HG03139 (cell line): ENCODE results near the gene CFAP54.

Source experiments
- ATAC-seq: cut with Tn5 transposase; IDR thresholded peaks from one replicate; pipeline ENCODE4 v1.9.1; 2021; ENCODE audit not compliant: unreplicated experiment

CFAP54 gene

DNA sequence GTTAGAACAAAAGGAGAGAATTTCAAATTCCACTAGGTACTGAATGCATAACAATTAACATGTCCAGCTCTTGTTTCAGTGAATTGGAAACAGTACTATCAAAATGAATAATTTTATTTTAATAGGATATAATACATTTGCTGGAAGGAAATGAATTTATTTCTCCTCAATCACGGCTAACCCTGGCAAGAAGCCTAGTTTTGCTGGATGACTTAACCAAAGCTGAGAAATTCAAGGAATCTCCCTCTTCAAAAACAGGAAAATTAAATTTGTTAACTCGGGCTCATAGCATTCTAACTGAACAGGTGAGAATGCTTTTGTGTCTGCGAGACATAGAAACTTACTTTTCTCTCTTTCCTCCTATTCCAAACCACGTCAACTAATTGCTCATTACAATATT is 254.2 kb downstream of the CFAP54 start:
- ATAC-seq: no peak

DNA sequence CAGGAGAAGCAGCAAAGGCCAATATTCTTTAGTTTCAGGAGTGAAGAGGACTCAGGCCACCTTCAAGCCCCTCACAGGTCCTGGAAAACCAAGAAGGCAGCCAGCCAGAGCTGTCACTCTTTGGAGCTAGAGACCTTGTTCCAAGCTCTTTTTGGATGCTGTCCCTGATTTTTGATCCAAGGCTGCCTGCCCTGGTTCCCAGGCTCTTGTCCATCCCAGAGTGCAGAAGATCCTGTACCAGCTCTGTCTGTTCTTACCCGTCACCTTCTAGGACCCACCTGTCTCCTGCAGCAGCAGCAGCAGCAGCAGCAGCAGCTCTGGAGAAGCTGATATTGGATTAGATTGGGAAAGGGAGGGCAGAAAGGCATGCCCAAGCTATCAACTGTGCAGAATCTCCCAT is 260.6 kb downstream of the CFAP54 start:
- no peak for ATAC-seq

DNA sequence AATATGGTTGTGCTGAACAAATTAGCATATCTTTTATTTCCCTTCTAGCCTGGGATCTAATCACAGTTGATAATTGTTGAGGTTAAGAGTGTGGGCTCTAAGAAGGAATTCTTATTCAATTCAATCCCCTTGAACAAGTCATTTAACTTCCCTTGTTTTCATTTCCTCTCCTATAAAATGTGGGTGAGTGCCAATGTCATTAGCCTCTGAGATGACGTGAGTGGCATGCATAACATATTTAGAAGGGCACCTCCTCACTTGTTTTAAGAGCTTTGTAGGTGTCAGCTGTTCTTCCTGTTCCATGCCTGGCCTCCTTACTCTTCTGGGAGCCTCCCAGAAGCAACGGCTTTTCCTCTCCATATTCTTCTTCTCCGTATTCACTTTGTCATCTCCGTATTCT is 262.2 kb downstream of the CFAP54 start:
- ATAC-seq: no peak

DNA sequence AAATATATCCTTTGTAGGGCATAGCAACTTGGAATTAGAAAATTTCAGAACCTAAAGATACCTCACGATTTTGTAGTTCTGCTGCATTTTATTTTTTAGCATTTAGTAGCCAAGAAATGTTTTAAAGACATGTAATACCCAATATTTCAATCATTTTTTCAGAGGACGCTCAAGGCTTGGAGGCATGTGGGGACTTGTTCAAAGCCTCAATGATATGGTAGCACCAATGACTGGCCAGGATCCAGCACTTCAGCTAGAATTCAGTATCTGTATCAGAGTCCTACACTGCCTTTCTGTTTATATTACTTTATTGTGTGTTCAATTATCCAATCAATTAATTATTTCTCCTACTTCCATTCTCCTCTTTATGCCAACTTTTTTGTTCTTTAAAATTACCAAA is 262.8 kb downstream of the CFAP54 start:
- no peak for ATAC-seq

DNA sequence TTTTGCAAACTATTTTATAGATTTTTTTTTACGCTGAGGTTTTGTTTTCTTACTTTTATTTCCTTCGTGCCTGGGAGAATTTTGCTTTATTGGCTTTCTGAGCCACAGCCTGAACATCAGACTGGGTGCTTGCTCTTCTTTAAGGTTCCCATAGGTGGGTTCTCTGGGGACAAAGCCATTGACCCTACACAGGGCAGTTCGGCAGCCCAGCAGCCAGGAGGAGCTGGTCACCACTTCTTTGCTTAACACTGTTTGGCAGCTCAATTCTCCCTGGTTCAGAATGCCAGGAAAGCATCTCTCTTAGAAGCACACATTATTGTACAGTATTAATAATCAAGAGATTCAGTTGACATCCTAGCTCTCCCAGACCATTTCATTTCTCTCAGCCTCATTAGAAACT is 276.9 kb downstream of the CFAP54 start:
- ATAC-seq: no peak

DNA sequence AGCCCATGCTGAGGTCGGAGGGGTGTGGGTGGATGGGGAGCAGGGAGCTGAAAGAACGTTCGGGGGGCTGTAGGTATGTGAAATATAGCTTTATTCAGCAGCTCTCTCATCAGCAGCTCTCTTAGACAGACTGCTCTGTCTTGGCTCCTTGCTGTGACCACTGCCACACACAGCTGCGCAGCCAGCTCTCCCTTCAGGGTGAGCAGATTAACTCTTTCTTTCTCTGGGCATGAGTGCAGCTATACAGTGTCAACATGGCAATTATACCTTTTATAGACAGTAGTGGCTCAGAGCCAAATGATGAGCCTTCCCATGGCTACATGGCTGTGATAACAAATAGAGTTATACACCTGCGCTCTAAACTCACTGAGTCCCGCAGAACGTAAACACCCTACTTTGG is 280.0 kb downstream of the CFAP54 start:
- no peak for ATAC-seq

DNA sequence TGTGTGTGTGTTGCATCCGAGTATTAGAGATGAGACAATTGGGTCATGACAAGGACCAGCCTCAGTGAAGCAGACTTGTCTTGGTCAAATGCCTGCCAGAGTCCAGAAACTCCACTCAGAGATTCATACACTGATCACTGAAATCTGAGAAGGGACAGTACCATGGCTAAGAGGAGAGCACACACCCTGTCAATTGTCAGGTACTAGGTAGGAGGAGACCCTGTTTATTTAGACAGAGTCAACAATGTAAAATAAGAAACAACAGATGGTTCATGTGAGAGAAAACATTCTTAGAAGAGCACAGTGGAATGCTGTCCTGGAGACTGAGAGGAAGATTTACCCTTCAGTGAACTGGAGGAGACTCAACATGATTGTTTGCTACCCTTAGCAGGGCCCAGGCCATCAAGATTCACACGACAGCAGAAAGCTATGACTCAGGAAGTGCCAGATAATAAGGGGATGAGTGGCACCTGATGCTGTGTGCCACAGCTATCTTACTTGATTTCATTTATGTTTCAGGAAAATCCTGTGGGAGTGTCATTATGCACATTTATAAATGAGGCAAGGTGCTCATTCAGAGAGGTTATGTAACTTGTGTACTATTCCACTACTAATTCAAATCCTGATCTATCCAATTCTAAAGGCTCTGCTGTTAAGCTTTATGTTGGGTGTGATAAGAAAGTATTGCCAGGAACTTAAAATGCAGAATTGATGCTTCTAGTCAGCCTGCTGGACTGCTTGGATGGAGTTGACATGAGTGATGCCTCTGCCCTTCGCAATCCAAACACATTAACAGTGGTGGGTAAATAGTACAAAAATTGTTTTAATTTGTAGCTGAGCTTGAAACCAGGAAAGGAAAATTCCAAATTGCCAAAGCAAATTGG is 281.1 kb downstream of the CFAP54 start:
- ATAC-seq: no peak

DNA sequence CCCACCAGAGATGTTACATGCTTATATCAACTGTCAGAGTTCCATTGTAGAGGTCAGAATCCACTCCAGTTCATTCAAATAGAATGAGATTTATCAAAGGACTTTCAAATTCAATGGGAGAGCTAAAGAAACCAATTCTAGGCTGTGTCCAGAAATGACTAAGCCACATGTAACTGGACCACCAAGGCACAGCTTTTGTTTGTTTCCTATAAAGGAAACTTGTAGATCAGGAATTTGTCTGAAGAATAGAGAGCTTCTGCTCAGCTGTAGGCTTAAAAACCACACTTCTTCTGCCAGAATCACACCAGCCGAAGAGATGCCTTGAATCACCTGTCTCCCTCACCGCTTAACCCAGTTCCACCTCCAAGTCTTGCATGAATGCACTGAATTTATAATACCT is 283.7 kb downstream of the CFAP54 start:
- no peak for ATAC-seq

DNA sequence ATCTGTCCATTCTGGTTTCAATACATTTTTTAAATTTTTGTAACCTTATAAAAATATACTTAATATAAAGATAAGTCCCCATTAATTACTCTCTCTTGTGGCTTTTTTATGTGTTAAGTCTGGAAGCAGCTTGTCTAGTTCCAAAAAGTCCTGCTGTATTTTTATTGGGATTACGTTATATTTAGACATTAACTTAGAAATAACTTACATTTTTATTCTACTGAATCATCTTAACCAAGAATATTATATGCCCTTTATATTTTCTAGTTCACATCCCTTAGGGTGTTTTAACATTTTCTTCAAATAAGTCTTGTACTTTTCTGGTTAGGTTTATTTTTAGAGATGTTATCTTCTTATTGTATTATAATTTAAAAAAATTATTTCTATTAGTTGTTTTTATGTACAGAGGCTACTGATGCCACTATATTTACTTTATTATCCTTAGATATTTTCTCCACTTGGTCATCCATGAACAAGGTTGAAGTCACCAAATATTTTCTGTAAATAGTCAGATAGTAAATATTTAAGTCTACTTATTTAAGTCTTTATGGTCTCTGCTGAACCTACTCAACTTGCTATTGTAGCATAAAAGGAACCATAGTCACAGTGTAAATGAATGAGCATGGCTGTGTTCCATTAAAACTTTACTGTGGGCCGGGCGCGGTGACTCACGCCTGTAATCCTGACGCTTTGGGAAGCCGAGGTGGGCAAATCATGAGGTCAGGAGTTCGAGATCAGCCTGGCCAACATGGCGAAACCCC is 285.3 kb downstream of the CFAP54 start:
- no peak for ATAC-seq

DNA sequence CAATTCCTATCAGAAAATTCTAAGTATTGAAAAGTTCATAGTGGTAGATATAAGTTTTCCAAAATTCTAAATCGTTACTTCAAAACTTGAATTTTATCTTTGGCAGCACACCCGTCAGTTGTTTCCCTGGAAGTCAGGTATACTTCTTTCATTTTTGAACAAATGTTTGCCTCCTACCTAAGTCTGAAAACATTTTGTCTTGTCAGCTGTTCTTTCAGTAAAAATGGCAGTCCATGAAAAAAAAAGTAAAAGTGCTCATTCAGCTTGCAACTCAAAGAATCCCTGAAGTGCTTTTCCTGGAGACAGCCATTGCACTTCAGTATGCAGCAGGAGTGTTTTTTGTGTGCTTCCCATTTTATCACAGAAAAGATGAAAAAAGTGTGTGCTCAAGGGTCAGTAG is 287.5 kb downstream of the CFAP54 start:
- no peak for ATAC-seq

DNA sequence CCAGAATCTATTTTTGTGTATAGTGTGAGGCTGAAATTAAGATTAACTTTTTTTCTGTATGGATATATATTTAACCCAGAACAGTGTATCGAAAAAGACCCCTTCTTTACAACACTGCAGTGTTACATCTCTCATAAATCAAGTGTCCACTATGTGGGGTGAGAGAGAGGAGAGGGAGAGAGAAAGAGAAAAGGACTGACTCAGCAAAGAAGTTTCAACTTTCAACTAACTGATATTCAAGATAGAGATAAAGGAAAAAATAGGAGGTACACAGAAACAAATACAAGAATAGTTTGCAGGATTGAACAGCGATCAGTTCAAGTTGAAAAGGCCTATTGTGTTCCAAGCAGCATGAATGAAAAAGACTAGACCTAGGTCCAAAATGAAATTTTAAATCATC is 291.0 kb downstream of the CFAP54 start:
- no peak for ATAC-seq

DNA sequence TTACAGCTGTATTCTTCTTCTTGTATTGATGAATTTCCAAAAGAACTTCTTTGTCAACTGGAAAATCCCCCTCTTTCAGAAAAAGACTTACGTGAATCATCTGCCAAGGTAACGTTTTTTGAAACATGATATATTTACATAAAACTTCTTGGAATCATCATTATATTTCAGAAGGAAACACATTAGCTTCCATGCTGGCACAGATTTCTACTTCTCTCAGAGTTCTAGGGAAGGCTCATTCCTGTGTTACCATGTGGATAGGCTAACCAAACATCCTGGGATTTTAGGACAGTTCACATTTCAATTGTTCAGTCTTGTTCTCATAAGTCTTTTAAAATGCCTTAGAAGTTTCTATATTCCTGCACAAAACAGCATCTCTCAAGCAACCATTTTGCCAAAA is 297.4 kb downstream of the CFAP54 start:
- ATAC-seq: no peak

DNA sequence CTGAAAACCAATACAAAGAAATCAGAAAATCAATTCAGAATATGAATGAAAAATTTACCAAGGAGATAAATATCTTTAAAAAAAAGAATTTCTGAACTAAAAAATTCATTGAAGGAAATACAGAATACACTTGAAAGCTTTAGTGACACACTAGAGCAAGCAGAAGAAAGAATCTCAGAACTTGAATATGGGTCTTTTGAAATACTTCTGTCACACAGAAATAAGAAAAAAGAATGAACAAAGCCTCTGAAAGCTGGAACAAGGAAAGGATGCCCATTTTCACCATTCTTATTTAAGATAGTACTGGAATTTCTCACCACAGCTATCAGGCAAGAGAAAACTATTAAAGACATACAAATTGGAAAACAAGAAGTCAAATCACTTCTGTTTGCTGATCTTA is 314.6 kb downstream of the CFAP54 start:
- ATAC-seq: no peak

DNA sequence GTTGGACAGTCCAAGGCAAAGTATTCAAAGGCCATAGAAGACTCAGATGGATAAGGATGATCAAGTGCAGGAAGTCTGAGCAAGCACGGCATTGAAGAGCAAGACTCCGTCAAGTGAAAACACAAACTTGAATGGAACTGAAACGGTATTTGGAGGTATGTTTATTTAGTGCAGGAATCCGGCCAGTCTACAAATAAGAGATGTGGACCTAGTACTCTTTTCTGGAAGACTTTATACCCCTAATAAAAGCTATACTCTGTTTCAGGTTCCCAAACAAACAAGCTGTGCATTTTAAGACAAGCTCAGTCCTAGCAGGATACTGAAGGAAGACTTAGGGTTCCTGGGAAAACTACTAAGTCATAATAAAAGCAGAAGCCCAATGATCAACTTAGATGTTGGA is 316.9 kb downstream of the CFAP54 start:
- ATAC-seq: no peak

DNA sequence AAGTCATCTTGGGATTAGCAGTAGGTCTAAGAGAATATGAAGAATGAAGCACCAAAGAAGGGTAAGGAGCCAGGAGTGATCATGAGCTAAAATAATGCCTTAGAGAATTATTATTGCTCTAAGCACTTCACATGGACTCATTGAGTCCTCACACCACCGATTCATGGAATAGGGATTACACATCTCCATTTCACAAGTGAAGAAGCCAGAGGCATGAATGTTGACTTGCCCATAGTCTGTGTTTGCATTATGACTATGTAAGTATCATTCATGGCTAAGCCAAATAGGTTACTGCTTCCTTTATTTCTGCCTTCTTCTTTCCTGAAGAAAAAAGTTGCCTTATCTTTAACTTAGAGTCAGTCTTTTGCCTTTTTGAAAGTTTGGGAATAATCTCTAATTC is 318.4 kb downstream of the CFAP54 start:
- ATAC-seq: no peak

DNA sequence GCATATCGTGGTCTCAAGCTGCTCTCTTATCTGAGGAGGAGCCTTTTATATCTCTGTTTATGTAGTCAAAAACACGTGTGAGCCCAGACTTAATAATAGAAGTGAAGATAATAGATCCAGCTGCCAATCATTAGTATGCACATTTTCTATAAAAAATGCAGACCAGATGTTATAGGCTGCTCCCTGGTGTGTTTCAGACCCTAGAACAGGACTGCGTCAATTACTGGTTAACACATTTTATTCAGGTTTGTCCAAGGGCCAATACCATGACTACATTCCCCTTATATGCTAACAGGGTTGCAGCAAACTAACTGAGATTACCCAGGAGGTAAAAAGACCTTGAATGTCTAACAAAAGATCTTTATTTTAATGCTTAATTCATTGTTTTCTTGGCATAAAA is 319.2 kb downstream of the CFAP54 start:
- no peak for ATAC-seq

DNA sequence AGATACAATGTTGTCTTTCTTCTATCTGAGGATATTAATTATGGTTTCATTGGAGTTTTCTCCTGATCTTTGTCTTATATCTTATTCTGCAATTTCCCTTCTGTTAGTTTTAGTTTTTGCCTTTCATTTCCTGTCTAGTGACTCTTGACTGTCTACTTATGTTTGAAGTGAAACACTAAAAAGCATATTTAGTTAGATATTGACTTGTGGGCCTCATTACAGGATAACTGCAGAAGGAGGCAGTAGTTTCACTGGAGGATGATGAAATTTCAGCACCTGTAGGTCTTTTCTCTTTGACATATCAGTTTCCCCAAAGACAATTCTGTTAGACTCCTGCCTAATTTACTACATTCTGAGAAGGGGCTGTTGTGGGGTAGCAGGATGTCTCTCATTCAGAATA is 320.1 kb downstream of the CFAP54 start:
- ATAC-seq: peak; percentile 48

DNA sequence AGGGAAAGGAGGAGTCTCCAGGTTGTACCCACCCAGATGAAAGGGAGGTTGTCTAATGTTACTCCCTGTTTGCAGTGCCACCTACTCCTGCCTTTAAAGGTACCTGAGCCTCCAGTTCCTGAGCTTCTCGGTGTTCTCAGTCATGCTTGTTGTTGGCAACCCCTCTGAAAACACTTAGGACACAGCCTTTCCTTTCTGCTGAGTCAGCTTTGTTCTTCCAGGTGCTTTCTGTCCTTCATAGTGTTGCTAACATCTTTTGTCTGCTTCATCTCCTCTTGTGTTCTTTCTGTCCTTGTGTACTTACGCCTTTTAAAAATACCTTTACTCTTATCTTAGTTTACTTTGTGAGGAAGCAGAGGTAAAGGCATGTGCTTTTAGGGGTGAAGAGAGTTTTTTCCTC is 320.7 kb downstream of the CFAP54 start:
- no peak for ATAC-seq

DNA sequence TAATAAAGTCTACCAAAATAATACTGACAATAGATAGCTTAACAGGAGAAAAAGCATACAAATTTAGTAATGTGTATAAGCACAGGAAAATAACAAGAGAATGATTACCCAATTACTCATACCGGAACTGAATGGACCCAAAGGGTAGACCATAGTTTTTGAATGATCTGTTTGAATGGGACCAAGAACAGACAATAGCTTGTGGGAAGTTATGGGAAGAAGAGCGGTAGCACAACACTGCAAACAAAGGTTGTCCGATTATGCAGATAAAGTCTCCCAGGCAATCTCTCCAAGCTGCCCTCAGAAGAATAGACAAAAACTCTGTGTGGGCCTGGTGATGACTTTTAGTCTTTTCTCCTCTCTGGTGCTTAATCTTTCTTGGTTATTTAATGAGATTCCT is 321.1 kb downstream of the CFAP54 start:
- ATAC-seq: no peak

DNA sequence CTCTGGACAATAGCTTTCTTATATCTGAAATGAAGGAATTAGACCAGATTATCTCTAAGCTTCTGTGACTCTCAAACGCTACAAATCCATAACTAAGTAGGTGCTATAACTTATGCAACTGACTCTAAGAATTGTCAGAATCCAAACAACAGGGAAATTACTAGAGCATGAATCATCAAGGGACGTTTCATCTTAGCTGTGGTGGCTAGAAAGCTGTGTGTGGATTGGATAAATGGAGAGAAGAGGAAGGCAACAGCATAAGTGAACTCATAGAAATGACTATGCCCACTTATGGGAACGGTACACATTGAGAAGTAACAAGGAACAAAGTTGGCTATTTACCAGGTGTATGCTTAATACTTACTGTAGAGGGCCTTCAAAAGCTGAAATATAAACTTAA is 321.7 kb downstream of the CFAP54 start:
- ATAC-seq: no peak

DNA sequence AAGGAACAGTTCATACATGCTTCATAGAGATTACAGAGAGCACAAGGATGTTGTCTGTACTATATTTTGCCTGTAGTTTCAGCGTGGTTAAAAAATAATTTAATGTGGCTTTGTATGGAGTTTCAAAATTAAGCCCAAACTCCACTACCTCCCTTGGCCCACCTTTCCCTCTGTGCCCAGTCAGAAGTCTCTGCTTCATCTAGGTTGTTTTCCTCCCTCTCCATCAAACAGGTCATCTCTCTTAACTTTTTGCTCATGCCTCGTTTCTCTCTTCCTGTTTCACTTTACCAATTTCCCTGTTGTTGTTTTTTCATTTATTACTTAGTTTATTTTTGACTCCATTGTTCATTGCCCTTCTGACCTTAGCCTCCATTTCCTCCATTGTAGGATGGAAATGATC is 322.8 kb downstream of the CFAP54 start:
- peak; percentile 53 for ATAC-seq

DNA sequence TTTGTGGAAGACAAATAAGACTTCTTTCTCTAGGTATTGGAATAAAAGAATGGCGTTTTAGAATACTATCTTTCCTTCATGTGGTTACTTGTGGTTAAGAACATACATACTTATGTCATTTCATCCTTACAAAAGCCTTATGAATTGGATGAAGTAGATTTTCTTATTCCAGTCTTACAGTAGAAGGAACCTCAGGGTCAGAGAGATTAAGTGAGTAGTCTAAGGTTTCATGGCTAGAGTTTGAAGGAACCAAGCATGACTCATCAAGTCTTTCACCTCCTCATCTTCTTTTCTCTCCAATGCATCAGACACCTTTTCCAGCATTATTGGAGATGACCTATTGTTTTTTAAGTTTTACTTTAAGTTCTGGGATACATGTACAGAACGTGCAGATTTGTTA is 324.8 kb downstream of the CFAP54 start:
- no peak for ATAC-seq
